Stimulated activated CD8-positive, alpha-beta memory T cell treated with anti-CD3 and anti-CD28 coated beads, Interleukin-15, amount 100 ng/mL, for 1 hour (primary cell): ENCODE data around the gene INHBA.

ENCODE experiments used
- DNase-seq: peaks from one replicate; pipeline ENCODE4 v3.0.0-alpha.2; 2020; ENCODE audit warnings: low read depth

The INHBA gene

DNA sequence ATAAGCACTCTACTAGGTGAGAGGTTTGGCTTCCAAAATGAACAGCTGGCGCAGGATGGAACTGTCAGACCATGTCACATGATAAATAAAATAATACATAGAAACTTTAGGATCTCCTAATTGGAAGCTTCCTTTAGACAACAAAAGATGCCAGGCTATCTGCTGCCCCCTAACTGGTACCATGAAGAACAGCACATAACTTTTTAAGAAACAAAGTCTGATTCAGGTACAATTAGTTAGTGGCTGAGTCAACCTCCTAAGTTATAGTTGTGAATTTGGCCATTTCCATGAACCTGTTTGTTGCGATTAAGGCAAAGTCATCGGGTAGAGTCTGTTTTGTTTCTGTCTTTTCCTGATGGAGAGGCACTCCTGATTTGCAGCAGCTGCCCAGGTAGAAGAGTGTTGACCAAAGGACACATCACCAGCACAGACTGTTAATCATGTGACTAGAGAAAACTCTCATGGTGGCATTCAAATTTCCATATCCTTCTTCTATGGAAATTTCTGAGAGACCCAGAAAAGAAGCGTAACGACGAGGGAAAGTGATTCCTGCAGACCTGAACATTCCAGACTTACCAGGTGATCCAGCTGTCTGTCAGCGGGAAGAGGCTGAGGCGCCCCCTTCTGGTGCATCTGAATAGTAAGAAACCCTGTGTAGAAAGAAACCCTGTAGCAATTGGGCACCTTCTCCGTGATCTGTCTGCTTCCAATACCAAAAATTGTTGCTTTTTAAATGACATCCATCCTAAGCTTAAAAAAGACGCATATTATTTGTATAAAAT is 8.6 kb upstream of the INHBA start:
- no peak for DNase-seq

DNA sequence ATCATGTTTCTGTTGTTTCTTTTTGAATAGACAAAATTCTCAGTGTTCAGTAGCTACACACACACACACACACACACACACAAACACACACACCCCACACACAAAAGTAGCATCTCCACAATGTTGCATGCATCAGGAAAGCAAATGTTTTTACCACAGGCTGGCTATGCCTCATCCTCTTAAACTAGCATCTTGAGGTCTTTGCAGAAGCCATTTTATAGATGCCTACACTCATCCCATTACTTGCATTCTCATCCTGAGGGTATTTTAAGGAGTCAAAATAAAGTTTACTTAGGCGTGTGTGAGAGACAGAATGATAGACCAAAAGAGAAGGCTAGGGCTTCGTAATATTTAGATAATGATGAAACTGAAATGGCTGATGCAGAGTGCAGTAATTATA is 7.9 kb upstream of the INHBA start:
- DNase-seq = no peak

GRCh38 chr7:41709621-41710020 is 6.7 kb upstream of the INHBA start:
- DNase-seq = no peak

DNA sequence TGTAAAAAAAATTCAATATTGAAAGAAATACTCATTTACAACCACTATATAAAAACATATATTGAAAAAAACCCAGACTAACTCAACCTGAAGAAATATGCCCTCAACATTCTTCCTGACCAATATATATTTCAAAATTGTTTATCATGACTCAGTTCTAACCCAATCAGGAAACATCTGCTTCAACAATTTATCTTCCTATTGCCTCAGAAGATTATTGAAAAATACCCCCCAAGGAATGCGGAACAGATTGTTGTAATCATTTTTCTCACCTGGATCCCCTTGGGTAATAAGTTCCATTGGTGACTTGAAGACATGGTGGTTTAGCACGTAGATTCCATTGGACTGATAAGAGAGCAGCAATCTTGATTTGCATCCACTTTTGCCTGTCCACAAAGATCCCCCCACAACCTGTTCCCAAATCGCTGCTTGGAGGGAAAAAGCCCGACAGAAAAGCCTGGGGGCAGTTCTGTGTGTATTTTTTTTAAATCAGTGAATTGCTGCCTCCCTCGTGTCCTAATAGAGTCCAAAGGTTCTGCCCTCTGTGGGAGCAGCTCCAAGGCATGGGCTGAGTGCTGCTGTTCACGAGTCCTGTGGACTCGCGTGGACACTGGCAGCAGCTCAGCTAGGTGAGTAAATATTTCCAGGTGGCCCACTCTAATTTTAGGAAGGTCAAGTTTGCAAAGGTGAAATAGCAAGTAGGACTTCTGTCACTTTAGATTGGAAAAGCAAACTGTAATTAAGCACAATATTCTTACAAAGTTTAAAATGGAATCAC is 5.9 kb upstream of the INHBA start:
- DNase-seq = no peak

DNA sequence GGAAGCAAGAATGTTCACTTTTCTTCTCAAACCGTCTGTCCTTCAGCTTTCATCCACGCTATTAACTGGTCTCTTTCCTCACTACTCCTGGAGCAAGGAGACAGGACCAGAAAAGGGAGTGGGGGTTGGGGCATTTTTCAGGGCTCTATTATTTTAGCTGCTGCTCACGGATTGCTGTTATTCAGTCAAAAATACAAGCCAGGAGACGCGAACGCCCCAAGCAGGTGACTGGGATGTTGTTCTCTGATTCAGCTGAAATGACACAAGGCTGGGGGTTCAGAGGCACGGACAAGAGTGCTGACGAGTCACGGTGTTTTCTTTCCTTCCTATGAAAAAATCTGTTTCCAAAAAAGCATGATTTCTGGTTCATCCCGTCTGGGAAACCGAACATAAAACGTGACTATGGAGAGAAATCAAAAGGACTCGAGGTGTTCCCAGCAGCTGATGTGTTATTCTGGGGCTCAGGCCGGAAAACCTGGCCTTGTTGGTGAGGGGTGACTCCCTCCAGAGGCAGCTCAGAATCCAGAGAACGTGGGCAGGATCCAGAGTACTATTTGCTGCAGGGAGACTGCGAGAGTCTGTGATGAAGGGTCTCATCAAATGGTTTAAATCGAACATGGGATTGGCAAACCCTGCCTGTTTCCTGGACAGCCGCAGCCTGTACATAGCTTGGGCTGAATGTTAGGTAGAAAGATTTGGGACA is 3.5 kb upstream of the INHBA start:
- DNase-seq = no peak

DNA sequence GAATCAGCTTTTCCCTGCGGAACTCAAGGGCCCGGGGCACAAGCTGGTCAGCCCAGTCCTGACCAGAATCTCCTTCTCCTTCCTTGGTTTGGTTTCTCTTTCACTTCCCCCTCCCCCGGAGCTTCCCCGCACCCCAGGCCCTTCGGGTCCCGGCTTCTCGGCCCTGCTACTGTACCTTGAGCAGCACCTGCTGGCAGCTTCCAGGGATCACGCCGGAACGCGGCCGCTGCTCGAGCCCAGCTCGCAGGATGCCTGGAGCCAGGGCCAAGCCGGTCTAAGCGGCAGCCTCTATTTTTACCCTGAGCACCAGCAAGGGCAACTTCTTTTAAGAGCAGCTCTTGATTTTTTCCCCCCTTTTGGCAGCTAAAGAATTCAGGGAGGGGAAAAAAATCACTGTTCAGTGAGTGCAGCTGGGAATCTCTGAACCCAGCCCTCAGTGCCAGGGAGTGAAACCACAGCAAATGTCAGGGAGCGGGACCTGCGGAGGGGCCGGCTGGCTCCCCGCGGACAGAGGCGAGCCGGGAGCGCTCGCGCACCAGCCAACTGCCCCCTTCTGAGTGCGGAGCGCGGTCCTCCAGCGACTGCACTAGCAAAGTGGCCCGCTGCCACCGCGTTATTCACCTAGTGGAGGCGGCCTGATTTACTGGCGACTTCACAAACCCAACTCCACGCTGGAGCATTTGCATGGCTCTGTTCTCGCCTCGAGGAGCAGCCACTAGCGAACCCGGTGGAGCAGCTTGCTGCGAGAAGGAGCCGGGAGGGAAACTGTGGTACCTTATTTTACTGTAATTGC is 2.4 kb upstream of the INHBA start:
- peak; percentile 5 for DNase-seq

DNA sequence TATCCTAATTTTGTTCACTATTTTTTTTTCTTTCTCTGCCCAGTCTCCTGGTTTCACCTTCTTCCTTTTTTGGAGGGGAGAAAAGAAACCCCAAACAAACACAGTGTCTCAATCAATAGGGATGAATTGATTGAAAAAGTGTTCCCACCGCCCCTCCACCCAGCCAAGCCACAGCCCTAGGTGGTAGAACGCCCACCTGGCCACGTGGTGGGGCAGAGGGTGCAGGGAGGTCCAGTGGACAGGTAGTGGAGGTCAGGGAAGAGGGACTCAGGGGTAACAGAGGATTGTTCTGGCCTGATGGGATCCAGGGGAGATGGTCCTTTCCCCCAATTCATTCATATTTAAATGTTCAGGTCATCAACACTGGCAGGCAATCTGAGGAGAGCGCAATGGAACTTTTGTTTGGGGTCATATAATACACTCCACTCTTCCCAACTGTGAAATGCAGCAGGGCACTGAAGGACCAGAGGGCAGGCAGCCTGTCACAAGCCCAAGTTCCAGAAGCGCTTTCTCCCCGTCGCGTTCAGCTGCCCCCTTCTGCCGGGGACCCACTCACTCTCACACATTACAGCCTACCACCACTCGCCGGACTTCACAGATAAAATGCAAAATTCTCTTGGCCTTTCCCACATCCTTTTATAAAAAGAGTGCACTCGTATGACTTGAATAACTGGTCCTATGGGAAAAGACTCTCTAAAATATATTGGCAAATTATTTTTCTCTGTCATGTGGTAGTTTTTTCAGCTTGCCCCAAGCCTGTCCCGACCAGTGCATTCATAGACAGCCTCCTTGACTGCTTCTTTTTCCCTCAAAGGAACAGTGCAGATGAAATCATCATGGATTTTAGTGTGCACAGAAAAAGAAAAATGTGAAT is 1.6 kb downstream of the INHBA start:
- no peak for DNase-seq

DNA sequence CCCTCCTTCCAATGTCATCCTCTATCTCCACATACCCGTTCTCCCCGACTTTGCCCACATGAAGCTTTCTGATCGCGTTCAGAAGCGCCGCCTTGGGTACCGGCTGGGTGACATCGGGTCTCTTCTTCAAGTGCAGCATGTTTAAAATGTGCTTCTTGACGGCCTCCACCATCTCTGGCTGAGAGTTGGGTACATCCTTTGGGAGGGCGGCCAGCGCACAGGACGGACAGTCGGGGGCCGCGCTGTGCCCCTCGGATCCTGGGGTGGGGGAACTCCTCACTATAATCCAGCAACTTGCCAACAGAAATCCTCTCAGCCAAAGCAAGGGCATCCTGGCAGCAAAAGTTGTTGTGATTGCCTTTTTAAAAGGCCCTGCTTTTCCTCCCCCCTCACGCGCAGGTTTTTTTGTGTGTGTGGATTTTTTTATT is 2.8 kb downstream of the INHBA start:
- DNase-seq = no peak

GRCh38 chr7:41699516-41699915 is 3.4 kb downstream of the INHBA start:
- no peak for DNase-seq

- DNase-seq = no peak
Observed at GRCh38 chr7:41698726-41699125, 4.2 kb downstream of the INHBA start.

DNA sequence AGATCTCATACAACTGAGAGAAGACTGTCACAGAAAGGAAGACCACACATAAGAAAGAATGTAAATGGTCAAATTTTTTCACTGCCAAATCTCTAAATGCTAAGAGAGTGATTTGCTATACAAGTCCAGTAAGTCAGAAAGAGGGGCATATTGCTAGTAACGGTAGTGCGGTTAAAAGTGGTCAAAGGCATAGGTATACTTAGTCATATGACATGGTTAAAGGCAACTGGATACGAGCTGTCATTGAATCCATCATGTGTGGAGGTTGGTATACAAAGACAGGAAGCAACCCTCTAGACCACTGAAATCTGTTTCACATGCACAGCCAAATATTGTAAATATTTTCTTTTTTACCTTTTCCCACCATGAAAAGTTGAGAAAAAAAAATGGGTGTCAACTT is 4.8 kb downstream of the INHBA start:
- no peak for DNase-seq

DNA sequence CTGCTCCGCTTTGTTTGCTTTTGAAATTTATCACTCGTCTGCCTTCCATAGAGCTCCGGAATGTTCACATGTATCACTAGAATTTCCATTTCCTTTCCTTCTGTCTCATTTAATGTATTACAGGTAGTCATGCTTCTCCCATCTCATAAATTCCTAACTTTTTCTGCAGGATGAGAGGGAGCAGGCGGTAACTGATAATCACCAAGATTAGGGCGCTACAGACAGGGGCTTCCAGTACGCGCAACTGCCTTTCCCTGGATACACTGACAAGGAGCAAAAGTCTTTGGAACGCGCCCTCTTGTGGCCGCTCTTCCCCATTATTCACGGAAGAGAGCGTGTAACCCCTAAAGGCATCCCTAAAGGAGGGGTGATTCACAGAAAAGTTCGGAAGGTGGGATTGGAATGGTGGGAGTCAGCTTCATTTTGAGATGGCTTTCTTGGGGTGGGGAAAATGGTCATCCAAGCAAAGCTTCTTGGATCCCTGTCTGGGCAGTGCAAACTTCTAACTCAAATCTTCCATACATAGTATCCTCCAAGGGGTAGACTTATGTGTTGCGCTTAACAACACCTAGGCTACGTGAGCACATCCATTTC is 6.5 kb downstream of the INHBA start:
- no peak for DNase-seq

GRCh38 chr7:41695661-41696322 is 7.1 kb downstream of the INHBA start:
- DNase-seq = no peak

DNA sequence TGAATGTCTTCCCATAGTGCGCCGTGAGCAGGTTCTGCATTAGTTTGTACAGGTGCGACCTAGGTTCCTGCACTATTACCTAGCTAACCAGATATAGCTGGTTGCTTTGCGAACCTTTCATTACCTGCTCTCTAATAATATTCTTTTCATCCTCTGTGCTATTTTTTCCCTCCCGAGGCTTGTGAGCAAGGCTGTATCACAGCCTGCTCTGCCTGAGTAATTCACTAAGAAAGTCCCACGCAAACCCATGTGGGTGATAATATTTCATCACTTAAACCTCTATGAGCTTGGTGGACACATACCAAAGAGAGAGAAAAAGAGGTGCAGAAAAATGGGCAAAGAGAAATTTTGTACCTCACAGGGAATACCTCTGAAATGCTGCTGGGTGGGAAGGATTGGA is 8.4 kb downstream of the INHBA start:
- DNase-seq = no peak

- DNase-seq = no peak
Observed at GRCh38 chr7:41693150-41693997, 9.5 kb downstream of the INHBA start.

DNA sequence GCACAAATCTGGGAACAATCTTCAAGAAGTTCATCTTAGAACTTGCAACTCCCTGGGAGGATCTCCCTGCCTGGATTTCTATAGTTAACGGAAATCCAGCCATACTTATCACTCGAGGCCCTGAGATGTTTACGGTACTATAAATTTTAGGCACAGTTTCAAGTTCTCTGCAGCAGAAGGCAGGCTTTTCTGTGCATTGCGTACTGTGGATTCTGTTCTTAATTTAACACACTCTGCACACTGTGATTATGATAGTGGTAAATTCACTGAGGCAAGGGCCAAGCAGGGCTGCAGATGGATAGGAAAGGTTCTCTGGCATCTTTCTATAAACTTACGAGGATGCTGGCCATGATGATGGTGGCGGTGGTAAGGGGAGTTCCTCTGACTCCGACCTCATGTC is 10.6 kb downstream of the INHBA start:
- no peak for DNase-seq

GRCh38 chr7:41691286-41692190 is 11.4 kb downstream of the INHBA start:
- no peak for DNase-seq

- DNase-seq = no peak
Observed at GRCh38 chr7:41689815-41690214, 13.1 kb downstream of the INHBA start.
